Measurements from ENCODE around the gene SLC9A8.

DNA sequence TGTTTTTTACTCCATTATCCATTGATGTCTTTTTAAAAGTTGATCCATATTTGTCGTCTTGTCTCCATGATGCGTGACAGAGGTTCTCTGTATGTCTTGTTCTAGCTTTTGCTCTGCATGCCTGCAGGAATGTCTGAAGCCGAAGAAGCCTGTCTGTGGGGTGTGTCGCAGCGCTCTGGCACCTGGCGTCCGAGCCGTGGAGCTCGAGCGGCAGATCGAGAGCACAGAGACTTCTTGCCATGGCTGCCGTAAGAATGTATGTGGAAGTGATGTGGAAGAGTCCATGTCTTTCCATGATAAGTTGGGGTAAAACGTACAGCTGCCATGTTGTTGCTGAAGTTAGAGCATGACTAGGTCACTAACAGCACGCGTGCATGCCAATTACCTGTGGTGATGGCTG lies 128.8 kb downstream of the SLC9A8 start:
- TF ChIP-seq, protein P1, sequence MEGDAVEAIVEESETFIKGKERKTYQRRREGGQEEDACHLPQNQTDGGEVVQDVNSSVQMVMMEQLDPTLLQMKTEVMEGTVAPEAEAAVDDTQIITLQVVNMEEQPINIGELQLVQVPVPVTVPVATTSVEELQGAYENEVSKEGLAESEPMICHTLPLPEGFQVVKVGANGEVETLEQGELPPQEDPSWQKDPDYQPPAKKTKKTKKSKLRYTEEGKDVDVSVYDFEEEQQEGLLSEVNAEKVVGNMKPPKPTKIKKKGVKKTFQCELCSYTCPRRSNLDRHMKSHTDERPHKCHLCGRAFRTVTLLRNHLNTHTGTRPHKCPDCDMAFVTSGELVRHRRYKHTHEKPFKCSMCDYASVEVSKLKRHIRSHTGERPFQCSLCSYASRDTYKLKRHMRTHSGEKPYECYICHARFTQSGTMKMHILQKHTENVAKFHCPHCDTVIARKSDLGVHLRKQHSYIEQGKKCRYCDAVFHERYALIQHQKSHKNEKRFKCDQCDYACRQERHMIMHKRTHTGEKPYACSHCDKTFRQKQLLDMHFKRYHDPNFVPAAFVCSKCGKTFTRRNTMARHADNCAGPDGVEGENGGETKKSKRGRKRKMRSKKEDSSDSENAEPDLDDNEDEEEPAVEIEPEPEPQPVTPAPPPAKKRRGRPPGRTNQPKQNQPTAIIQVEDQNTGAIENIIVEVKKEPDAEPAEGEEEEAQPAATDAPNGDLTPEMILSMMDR (IDR thresholded peaks at IDR 0.05 in 4 of 5, conservative IDR thresholded peaks at IDR 0.05 in 1 of 5) = no peak
- TF ChIP-seq POLR2A (IDR thresholded peaks at IDR 0.05) = no peak

All from gastrocnemius medialis (tissue), 4 donors.